Measurements from ENCODE around the gene DSCAM. TPM values are rescaled to one million over a fixed set of nuclear protein-coding genes. Genes with fewer than 3 reads are reported as not detected.

Gene DSCAM
- total RNA-seq, 1 donor from 2014 or later = not detected

- H3K27me3 ChIP-seq (ENCODE audit: low read depth) = peaks cover 71% of the 10 kb centered on the region
- peaks cover 8% of the 10 kb centered on the region for H3K4me1 ChIP-seq
- no peaks in the 10 kb centered on the region for H3K36me3 ChIP-seq
- H3K4me3 ChIP-seq = no peak overlapping the region
- no peak for TF ChIP-seq CTCF (IDR thresholded peaks at IDR 0.05; ENCODE audit: borderline replicate concordance)
- no peak for DNase-seq
- no peak overlapping the region for H3K27ac ChIP-seq (replicated peaks)
- intact Hi-C loops (cut with micrococcal nuclease) = no loop called here
- no peaks in the 10 kb centered on the region for H3K9me3 ChIP-seq (replicated peaks)
Observed at GRCh38 chr21:40837456-40837855, 9.5 kb downstream of the DSCAM start.

GRCh38 chr21:40835184-40835694, 11.7 kb downstream of the DSCAM start:
- no peaks in the 10 kb centered on the region for H3K36me3 ChIP-seq
- H3K4me3 ChIP-seq = no peak overlapping the region
- TF ChIP-seq CTCF (IDR thresholded peaks at IDR 0.05; ENCODE audit: borderline replicate concordance) = no peak
- DNase-seq = no peak
- H3K27me3 ChIP-seq (ENCODE audit: low read depth) = peaks cover 49% of the 10 kb centered on the region
- intact Hi-C loops (cut with micrococcal nuclease) = no loop called here
- H3K27ac ChIP-seq (replicated peaks) = no peak overlapping the region
- no peaks in the 10 kb centered on the region for H3K9me3 ChIP-seq (replicated peaks)
- no peaks in the 10 kb centered on the region for H3K4me1 ChIP-seq

GRCh38 chr21:40833184-40833583, 13.8 kb downstream of the DSCAM start:
- Histone ChIP-seq H3K9me3 (replicated peaks) (no peaks in the 10 kb centered on the region), H3K27me3 (ENCODE audit: low read depth) (peaks cover 28% of the 10 kb centered on the region), H3K36me3 (no peaks in the 10 kb centered on the region), H3K27ac (replicated peaks) (no peak overlapping the region), H3K4me3 (no peak overlapping the region), H3K4me1 (no peaks in the 10 kb centered on the region)
- no peak for TF ChIP-seq CTCF (IDR thresholded peaks at IDR 0.05; ENCODE audit: borderline replicate concordance)
- intact Hi-C loops (cut with micrococcal nuclease) = no loop called here
- no peak for DNase-seq

GRCh38 chr21:40832316-40832715, 14.6 kb downstream of the DSCAM start:
- Histone ChIP-seq H3K4me1 (no peaks in the 10 kb centered on the region), H3K27me3 (ENCODE audit: low read depth) (peaks cover 20% of the 10 kb centered on the region), H3K27ac (replicated peaks) (no peak overlapping the region), H3K9me3 (replicated peaks) (no peaks in the 10 kb centered on the region), H3K36me3 (no peaks in the 10 kb centered on the region), H3K4me3 (no peak overlapping the region)
- no peak for TF ChIP-seq CTCF (IDR thresholded peaks at IDR 0.05; ENCODE audit: borderline replicate concordance)
- intact Hi-C loops (cut with micrococcal nuclease) = no loop called here
- no peak for DNase-seq

- no peak for TF ChIP-seq CTCF (IDR thresholded peaks at IDR 0.05; ENCODE audit: borderline replicate concordance)
- intact Hi-C loops (cut with micrococcal nuclease) = no loop called here
- Histone ChIP-seq H3K27ac (replicated peaks) (no peak overlapping the region), H3K4me3 (no peak overlapping the region), H3K27me3 (ENCODE audit: low read depth) (peaks cover 13% of the 10 kb centered on the region), H3K9me3 (replicated peaks) (no peaks in the 10 kb centered on the region), H3K36me3 (no peaks in the 10 kb centered on the region), H3K4me1 (no peaks in the 10 kb centered on the region)
- DNase-seq = no peak
Observed at GRCh38 chr21:40830836-40831235, 16.1 kb downstream of the DSCAM start.

All from left ventricle myocardium inferior (tissue), 1 donor.